Gastroesophageal sphincter (tissue), 4 donors: ENCODE measurements around the gene MIF4GD. TPM values are rescaled to one million over a fixed set of nuclear protein-coding genes. Genes with fewer than 3 reads are reported as not detected.

ENCODE experiments used
- ATAC-seq: fragments of 150-250 bp; one replicate; pipeline ENCODE4 v1.9.1; 2016; ENCODE audit warnings: mild to moderate bottlenecking, moderate library complexity
- H3K27ac ChIP-seq, 4 donors: fragments of 200-600 bp; sonication (generic) in 3 of 4; 1 replicate in 3 of 4; 2 replicates in 1 of 4; pipeline ENCODE4 v1.5.1; 2016 to 2019
- H3K27me3 ChIP-seq: fragments of 200-600 bp; sonication (generic); one replicate; pipeline ENCODE4 v1.5.1; 2019
- H3K36me3 ChIP-seq, 2 donors: fragments of 200-600 bp; sonication (generic); one replicate each; pipeline ENCODE4 v1.5.1; 2019; ENCODE audit warnings: control low read depth in 1 of 2
- H3K4me1 ChIP-seq, 3 donors: fragments of 200-600 bp; sonication (generic); 1 replicate in 2 of 3; 2 replicates in 1 of 3; pipeline ENCODE4 v1.5.1; 2016 to 2019; ENCODE audit warnings: control low read depth in 2 of 3
- H3K4me3 ChIP-seq, 2 donors: fragments of 200-600 bp; sonication (generic); one replicate each; pipeline ENCODE4 v1.5.1; 2019; ENCODE audit warnings: mild to moderate bottlenecking in 1 of 2, moderate library complexity in 1 of 2
- H3K9me3 ChIP-seq, 3 donors: fragments of 200-600 bp; sonication (generic); one replicate each; pipeline ENCODE4 v1.5.1; 2017 to 2019; ENCODE audit warnings: control low read depth in 2 of 3
- CTCF ChIP-seq, 4 experiments: fragments of 200-600 bp in 2 of 4; fragments of 450-650 bp in 2 of 4; sonication (generic) in 1 of 4; IDR thresholded peaks; one replicate each; pipeline ENCODE4 v1.5.1; 2017 to 2019; ENCODE audit warnings: antibody characterized with exemption in 4 of 4, mild to moderate bottlenecking in 2 of 4, moderate library complexity in 2 of 4
- EP300 ChIP-seq: sonication (generic); formaldehyde crosslinking; IDR thresholded peaks from one replicate; pipeline ENCODE4 v1.6.1; 2017; ENCODE audit warnings: antibody characterized with exemption, mild to moderate bottlenecking
- POLR2A ChIP-seq, 2 donors: fragments of 450-650 bp; IDR thresholded peaks; one replicate each; pipeline ENCODE4 v1.6.1; 2017; ENCODE audit warnings: antibody characterized with exemption in 2 of 2, mild to moderate bottlenecking in 2 of 2, moderate library complexity in 1 of 2
- POLR2AphosphoS5 ChIP-seq: sonication (generic); formaldehyde crosslinking; IDR thresholded peaks from one replicate; pipeline ENCODE4 v1.6.1; 2017; ENCODE audit warnings: antibody characterized with exemption
- WGBS, 2 donors: methylation state at CpG; one replicate each; pipeline ENCODE4 v1.1.5; 2018; ENCODE audit warnings: low coverage in 1 of 2; 5-methylcytosine and 5-hydroxymethylcytosine counted together
- total RNA-seq, 4 donors: library from RNA; depleted of rRNA; stranded (reverse); fragments of >200 nt; gene quantifications; one replicate each; pipeline ENCODE4 v1.1.0, GENCODE V29; 2016

Gene MIF4GD
- total RNA-seq, 4 donors from 2014 or later, result 28.5 to 50.7 (median 44.4) TPM

GRCh38 chr17:75317671-75318070 lies 46.6 kb upstream of the MIF4GD start:
- H3K27ac ChIP-seq, result no peak overlapping the region
- TF ChIP-seq CTCF (IDR thresholded peaks at IDR 0.05), result no peak
- TF ChIP-seq POLR2A (IDR thresholded peaks at IDR 0.05), result no peak
- TF ChIP-seq POLR2AphosphoS5, result no peak
- no peak for TF ChIP-seq EP300
- 60 to 89% methylated on average over 1 to 3 of the region's 11 CpGs for WGBS, 2 donors
- H3K4me3 ChIP-seq, result no peak overlapping the region
- peaks cover 0 to 2% (median 0%) of the 10 kb centered on the region in 3 donors for H3K4me1 ChIP-seq
- no peak for ATAC-seq
- no peaks in the 10 kb centered on the region for H3K27me3 ChIP-seq
- peaks cover 0 to 63% of the 10 kb centered on the region in 2 donors for H3K36me3 ChIP-seq
- no peaks in the 10 kb centered on the region for H3K9me3 ChIP-seq

GRCh38 chr17:75316253-75316652 lies 45.2 kb upstream of the MIF4GD start:
- H3K9me3 ChIP-seq, result no peaks in the 10 kb centered on the region
- ATAC-seq, result no peak
- WGBS, 2 donors, result 86 to 88% methylated on average over 1 to 3 of the region's 5 CpGs
- TF ChIP-seq CTCF (IDR thresholded peaks at IDR 0.05), result no peak
- no peak for TF ChIP-seq EP300
- TF ChIP-seq POLR2A (IDR thresholded peaks at IDR 0.05), result no peak
- TF ChIP-seq POLR2AphosphoS5, result no peak
- peaks cover 0 to 50% of the 10 kb centered on the region in 2 donors for H3K36me3 ChIP-seq
- H3K4me1 ChIP-seq, result no peaks in the 10 kb centered on the region
- peak overlapping the region in 1 of 4 donors; percentile 12 for H3K27ac ChIP-seq
- H3K4me3 ChIP-seq, result no peak overlapping the region
- no peaks in the 10 kb centered on the region for H3K27me3 ChIP-seq

- no peak for ATAC-seq
- Histone ChIP-seq H3K27ac (peak overlapping the region in 1 of 4 donors; percentile 25), H3K4me1 (no peaks in the 10 kb centered on the region), H3K4me3 (no peak overlapping the region), H3K9me3 (no peaks in the 10 kb centered on the region), H3K36me3 (peaks cover 0 to 45% of the 10 kb centered on the region in 2 donors), H3K27me3 (no peaks in the 10 kb centered on the region)
- TF ChIP-seq POLR2AphosphoS5 (no peak), EP300 (no peak), CTCF (IDR thresholded peaks at IDR 0.05) (no peak)
- 28 to 41% methylated on average over 4 to 5 of the region's 19 CpGs for WGBS, 2 donors
These were observed 44.7 kb upstream of the MIF4GD start for GRCh38 chr17:75315541-75316243.

GRCh38 chr17:75313941-75314551 lies 43.0 kb upstream of the MIF4GD start:
- peak; percentile 47 for ATAC-seq
- H3K27me3 ChIP-seq, result no peaks in the 10 kb centered on the region
- 74 to 80% methylated on average over 2 to 5 of the region's 14 CpGs for WGBS, 2 donors
- no peak for TF ChIP-seq EP300
- no peak for TF ChIP-seq POLR2AphosphoS5
- TF ChIP-seq POLR2A (IDR thresholded peaks at IDR 0.05), result no peak
- TF ChIP-seq CTCF (IDR thresholded peaks at IDR 0.05), result no peak
- no peak overlapping the region for H3K4me3 ChIP-seq
- H3K4me1 ChIP-seq, result no peaks in the 10 kb centered on the region
- H3K9me3 ChIP-seq, result no peaks in the 10 kb centered on the region
- peaks cover 0 to 28% of the 10 kb centered on the region in 2 donors for H3K36me3 ChIP-seq
- H3K27ac ChIP-seq, result peak overlapping the region in 3 of 4 donors; percentile 38 to 62 (median 42)
